Mucosa of descending colon (tissue), 3 donors: ENCODE results near the gene TBC1D14. TPM values are rescaled to one million over a fixed set of nuclear protein-coding genes. Genes with fewer than 3 reads are reported as not detected.

ENCODE experiments used
- ATAC-seq: fragments of 200-7000 bp; cut with Tn5 transposase; one replicate; pipeline ENCODE4 v1.9.1; 2020; ENCODE audit warnings: mild to moderate bottlenecking, moderate library complexity
- DNase-seq, 3 donors: peaks; one replicate each; pipeline ENCODE4 v3.0.0-alpha.2; 2020
- H3K36me3 ChIP-seq: fragments of 200-600 bp; one replicate; pipeline ENCODE4 v1.8.0; 2021; ENCODE audit warnings: low read depth, mild to moderate bottlenecking
- H3K4me1 ChIP-seq: fragments of 200-600 bp; one replicate; pipeline ENCODE4 v1.8.0; 2021; ENCODE audit warnings: low read depth, mild to moderate bottlenecking
- H3K4me3 ChIP-seq: fragments of 200-600 bp; one replicate; pipeline ENCODE4 v1.8.0; 2021; ENCODE audit warnings: mild to moderate bottlenecking
- H3K9me3 ChIP-seq: fragments of 200-600 bp; one replicate; pipeline ENCODE4 v1.8.0; 2021; ENCODE audit warnings: mild to moderate bottlenecking
- CTCF ChIP-seq: fragments of 200-600 bp; IDR thresholded peaks from one replicate; pipeline ENCODE4 v1.8.0; 2022; ENCODE audit warnings: antibody characterized with exemption, mild to moderate bottlenecking
- intact Hi-C, 2 donors: fragments of 100-400 bp; cut with DNase I in 1 of 2; cut with micrococcal nuclease in 1 of 2; formaldehyde crosslinking; loops; one replicate each; pipeline versions ENCODE4 v1.11.0 to v1.11.1; 2022; cut with DNase I, micrococcal nuclease
- total RNA-seq, 3 donors: library from RNA; stranded (reverse); fragmentation: NEBNext Ultra II Directional in 2 of 3; extraction: Animal tissue kit (Norgen Biotek cat#: 25700) in 2 of 3; gene quantifications; one replicate each; pipeline versions ENCODE4 v1.2.1 to v1.2.4, GENCODE V29; 2021 to 2023
- donor health status: DM: no; HTN: no; CAD: no; lungs with moderate emphysema.
- donor health status: DM: no; HTN: no; CAD: no.
- donor health status: DM: no; HTN: yes; CAD: no.

Gene TBC1D14
- total RNA-seq, 3 donors from 2014 or later, result 51.8 to 70.8 (median 56.2) TPM

GRCh38 chr4:7041801-7042502 is 132.3 kb downstream of the TBC1D14 start:
- no peak overlapping the region for H3K4me3 ChIP-seq
- peaks cover 33% of the 10 kb centered on the region for H3K4me1 ChIP-seq
- no peak for TF ChIP-seq CTCF
- DNase-seq, result peak in 2 of 3 donors; percentile 50 to 72
- intact Hi-C loops, result no loop called here
- no peaks in the 10 kb centered on the region for H3K9me3 ChIP-seq
- H3K36me3 ChIP-seq, result peaks cover 4% of the 10 kb centered on the region
- no peak for ATAC-seq

GRCh38 chr4:7042503-7043283 is 133.1 kb downstream of the TBC1D14 start:
- H3K4me1 ChIP-seq, result peaks cover 33% of the 10 kb centered on the region
- H3K4me3 ChIP-seq, result peak overlapping the region; percentile 36
- DNase-seq, result peak; percentile 95 to 98 (median 97)
- peak; percentile 91 for ATAC-seq
- intact Hi-C loops, result no loop called here
- H3K36me3 ChIP-seq, result peaks cover 4% of the 10 kb centered on the region
- no peaks in the 10 kb centered on the region for H3K9me3 ChIP-seq
- no peak for TF ChIP-seq CTCF

GRCh38 chr4:7043284-7044136 is 133.9 kb downstream of the TBC1D14 start, which contains the start of gene TADA2B:
TSS of gene TADA2B (plus strand) at chr4:7043372. CDS start at chr4:7043580, 208 bp downstream.
- peak; percentile 66 to 80 (median 77) for DNase-seq
- Histone ChIP-seq H3K9me3 (no peaks in the 10 kb centered on the region), H3K36me3 (peaks cover 4% of the 10 kb centered on the region), H3K4me1 (peaks cover 33% of the 10 kb centered on the region), H3K4me3 (peak within 1 kb of the TSS; percentile 93)
- no peak for TF ChIP-seq CTCF
- intact Hi-C loops, result no loop called here
- peak; percentile 52 for ATAC-seq

- TF ChIP-seq CTCF, result no peak
- ATAC-seq, result no peak
- Histone ChIP-seq H3K4me1 (peaks cover 33% of the 10 kb centered on the region), H3K36me3 (peaks cover 4% of the 10 kb centered on the region), H3K9me3 (no peaks in the 10 kb centered on the region), H3K4me3 (peak overlapping the region; percentile 93)
- intact Hi-C loops, result no loop called here
- peak in 1 of 3 donors; percentile 26 for DNase-seq
These were observed 134.7 kb downstream of the TBC1D14 start for GRCh38 chr4:7044137-7044930.

GRCh38 chr4:7045553-7045952 is 135.9 kb downstream of the TBC1D14 start:
- DNase-seq, result no peak
- Histone ChIP-seq H3K9me3 (no peaks in the 10 kb centered on the region), H3K4me3 (no peak overlapping the region), H3K36me3 (peaks cover 4% of the 10 kb centered on the region), H3K4me1 (peaks cover 33% of the 10 kb centered on the region)
- intact Hi-C loops, result no loop called here
- TF ChIP-seq CTCF, result no peak
- no peak for ATAC-seq
